Caco-2 (cell line): ENCODE measurements around the gene FAM200B. TPM values are rescaled to one million over a fixed set of nuclear protein-coding genes. Genes with fewer than 3 reads are reported as not detected.

ENCODE experiments used
- BruUV-seq: library from RNA; stranded (reverse); fragments of 400-500 nt; replicated peaks from 2 replicates; lab custom pipeline; 2021; lab: Mats Ljungman, UMichigan
- CTCF ChIA-PET: fragments of 300-600 bp; sonication (Branson Sonifier 250); formaldehyde crosslinking; loops from one replicate; lab custom pipeline; 2022; ENCODE audit warnings: antibody characterized with exemption; lab: Charles Lee
- POLR2A ChIA-PET: fragments of 300-600 bp; sonication (Branson Sonifier 250); formaldehyde crosslinking; loops from one replicate; lab custom pipeline; 2022; ENCODE audit warnings: antibody characterized with exemption; lab: Charles Lee
- DNase-seq, 2 experiments: peaks; one replicate each; pipeline versions ENCODE4 v3.0.0 to v3.0.0-alpha.2; 2020 to 2022
- H3K27me3 ChIP-seq: replicated peaks from 2 replicates; pipeline ENCODE4 v1.6.0; 2011; ENCODE audit warnings: low read length; ENCODE audit not compliant: control insufficient read depth, insufficient read depth
- H3K36me3 ChIP-seq: 2 replicates; pipeline ENCODE4 v1.5.1; 2011; ENCODE audit warnings: low read length; ENCODE audit not compliant: control insufficient read depth, insufficient read depth
- H3K4me1 ChIP-seq: fragments of 250-450 bp; sonication (Bioruptor Pico); 2 replicates; pipeline ENCODE4 v1.5.1; 2020; ENCODE audit warnings: mild to moderate bottlenecking
- H3K4me3 ChIP-seq: 2 replicates; pipeline ENCODE4 v1.5.1; 2011; ENCODE audit warnings: low read depth, mild to moderate bottlenecking, control low read depth, low read length
- H3K9me3 ChIP-seq: fragments of 250-450 bp; sonication (Bioruptor Pico); 2 replicates; pipeline ENCODE4 v1.5.1; 2020; ENCODE audit warnings: mild to moderate bottlenecking, moderate library complexity
- H3K27ac Mint-ChIP-seq: one replicate; pipeline ENCODE4 v1.8.0; 2022; ENCODE audit warnings: mixed read lengths; ENCODE audit not compliant: unreplicated experiment
- H3K27me3 Mint-ChIP-seq: one replicate; pipeline ENCODE4 v1.8.0; 2022; ENCODE audit warnings: mixed read lengths; ENCODE audit not compliant: insufficient read depth, unreplicated experiment
- H3K36me3 Mint-ChIP-seq: one replicate; pipeline ENCODE4 v1.8.0; 2022; ENCODE audit warnings: mild to moderate bottlenecking, mixed read lengths; ENCODE audit not compliant: insufficient read depth, unreplicated experiment
- H3K4me1 Mint-ChIP-seq: one replicate; pipeline ENCODE4 v1.8.0; 2022; ENCODE audit warnings: low read depth, mixed read lengths; ENCODE audit not compliant: unreplicated experiment
- H3K4me3 Mint-ChIP-seq: one replicate; pipeline ENCODE4 v1.8.0; 2022; ENCODE audit warnings: mild to moderate bottlenecking, moderate library complexity, mixed read lengths; ENCODE audit not compliant: unreplicated experiment
- H3K9me3 Mint-ChIP-seq: one replicate; pipeline ENCODE4 v1.8.0; 2022; ENCODE audit warnings: mixed read lengths; ENCODE audit not compliant: unreplicated experiment
- intact Hi-C: fragments of 100-400 bp; cut with micrococcal nuclease; formaldehyde crosslinking; loops from one replicate; pipeline ENCODE4 v1.10.0; 2022; ENCODE audit not compliant: unreplicated experiment
- total RNA-seq: library from RNA; stranded (reverse); gene quantifications from 2 replicates; pipeline ENCODE4 v1.2.3, GENCODE V29; 2022
- TF ChIP-seq, protein P1 (sequence below), 2 experiments: fragments of 200-600 bp in 1 of 2; IDR thresholded peaks; 1 replicate in 1 of 2; 2 replicates in 1 of 2; pipeline versions ENCODE4 v1.5.1 to v1.8.0; 2011 to 2022; ENCODE audit warnings: antibody characterized with exemption in 1 of 2, control low read depth in 1 of 2, inconsistent platforms in 1 of 2, low read depth in 1 of 2, low read length in 1 of 2, mild to moderate bottlenecking in 1 of 2, moderate library complexity in 1 of 2; ENCODE audit not compliant: insufficient read depth in 1 of 2, severe bottlenecking in 1 of 2, unreplicated experiment in 1 of 2

FAM200B gene
- total RNA-seq, 1 experiment from 2014 or later: 15.5 TPM

DNA sequence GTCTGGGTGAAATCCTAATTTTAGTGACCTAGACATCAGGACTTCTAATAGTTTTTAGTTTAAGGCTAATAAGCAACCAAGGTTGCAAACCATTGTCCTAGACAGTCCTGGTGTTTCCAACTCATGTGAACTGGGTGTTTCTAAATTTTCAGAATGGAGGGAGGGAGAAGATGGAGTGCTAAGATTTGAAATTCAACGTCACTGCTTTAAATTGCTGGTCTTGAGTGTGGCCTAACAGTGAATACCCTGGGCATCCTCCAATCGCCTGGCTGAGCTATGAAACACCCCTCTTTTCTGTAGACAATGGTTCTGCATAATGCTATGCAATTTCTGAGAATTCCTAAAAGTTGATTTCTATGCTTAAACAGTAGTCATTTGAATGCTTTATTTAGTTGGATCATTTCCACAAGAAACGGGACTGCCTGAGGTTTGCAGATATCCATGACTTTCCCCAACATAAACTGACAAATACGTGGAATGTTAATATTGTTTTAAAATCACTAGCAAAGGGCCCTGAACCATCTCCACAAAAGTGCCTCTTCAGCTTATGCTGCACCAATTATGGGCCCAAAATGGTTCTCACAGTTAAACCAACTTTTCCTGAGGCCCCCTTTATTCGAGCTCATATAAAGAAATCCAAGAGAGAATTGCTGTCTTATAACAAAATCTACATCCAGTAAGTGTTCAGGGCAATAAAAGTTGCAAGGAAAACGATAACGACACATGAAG is 27.6 kb upstream of the FAM200B start:
- Mint-ChIP-seq H3K4me3 (peak overlapping the region; percentile 95), H3K27ac (peak overlapping the region; percentile 99), H3K36me3 (peaks cover 23% of the 10 kb centered on the region), H3K27me3 (no peaks in the 10 kb centered on the region), H3K4me1 (peaks cover 14% of the 10 kb centered on the region), H3K9me3 (no peaks in the 10 kb centered on the region)
- TSS peak; percentile 49 for BruUV-seq
- CTCF ChIA-PET: interaction anchor here (1.1 to 2.6 kb wide), 2 partner anchors 27 to 175 kb away, joined by 3 to 13 read pairs; partner anchors contain the start of gene FAM200B
- H3K4me1 ChIP-seq: peaks cover 14% of the 10 kb centered on the region
- peak overlapping the region; percentile 65 for H3K4me3 ChIP-seq
- H3K27me3 ChIP-seq: no peaks in the 10 kb centered on the region
- H3K36me3 ChIP-seq: no peaks in the 10 kb centered on the region
- POLR2A ChIA-PET: interaction anchor here (1.0 to 1.9 kb wide), 2 partner anchors 27 to 175 kb away, joined by 3 to 7 read pairs; partner anchors contain the start of gene FAM200B
- TF ChIP-seq, protein P1, sequence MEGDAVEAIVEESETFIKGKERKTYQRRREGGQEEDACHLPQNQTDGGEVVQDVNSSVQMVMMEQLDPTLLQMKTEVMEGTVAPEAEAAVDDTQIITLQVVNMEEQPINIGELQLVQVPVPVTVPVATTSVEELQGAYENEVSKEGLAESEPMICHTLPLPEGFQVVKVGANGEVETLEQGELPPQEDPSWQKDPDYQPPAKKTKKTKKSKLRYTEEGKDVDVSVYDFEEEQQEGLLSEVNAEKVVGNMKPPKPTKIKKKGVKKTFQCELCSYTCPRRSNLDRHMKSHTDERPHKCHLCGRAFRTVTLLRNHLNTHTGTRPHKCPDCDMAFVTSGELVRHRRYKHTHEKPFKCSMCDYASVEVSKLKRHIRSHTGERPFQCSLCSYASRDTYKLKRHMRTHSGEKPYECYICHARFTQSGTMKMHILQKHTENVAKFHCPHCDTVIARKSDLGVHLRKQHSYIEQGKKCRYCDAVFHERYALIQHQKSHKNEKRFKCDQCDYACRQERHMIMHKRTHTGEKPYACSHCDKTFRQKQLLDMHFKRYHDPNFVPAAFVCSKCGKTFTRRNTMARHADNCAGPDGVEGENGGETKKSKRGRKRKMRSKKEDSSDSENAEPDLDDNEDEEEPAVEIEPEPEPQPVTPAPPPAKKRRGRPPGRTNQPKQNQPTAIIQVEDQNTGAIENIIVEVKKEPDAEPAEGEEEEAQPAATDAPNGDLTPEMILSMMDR (IDR thresholded peaks at IDR 0.05; ENCODE audit: insufficient read depth in 1 of 2, low read depth in 1 of 2, low read length in 1 of 2, severe bottlenecking in 1 of 2, unreplicated experiment in 1 of 2): no peak
- intact Hi-C loops: loop anchor here (1.0 to 10.0 kb wide), 2 partner anchors 175 to 419 kb away; no protein-coding TSS in a partner anchor
- H3K9me3 ChIP-seq: no peaks in the 10 kb centered on the region
- DNase-seq: no peak

- POLR2A ChIA-PET: interaction anchor here (1.0 to 1.9 kb wide), 2 partner anchors 27 to 175 kb away, joined by 3 to 7 read pairs; partner anchors contain the start of gene FAM200B
- peak; percentile 54 to 59 for DNase-seq
These were observed 26.9 kb upstream of the FAM200B start for GRCh38 chr4:15654593-15655222.

More at GRCh38 chr4:15654593-15655222, 26.9 kb upstream of the FAM200B start:
- Mint-ChIP-seq H3K9me3 (no peaks in the 10 kb centered on the region), H3K4me3 (peak overlapping the region; percentile 95), H3K36me3 (peaks cover 23% of the 10 kb centered on the region), H3K27me3 (no peaks in the 10 kb centered on the region), H3K27ac (peak overlapping the region; percentile 99), H3K4me1 (peaks cover 12% of the 10 kb centered on the region)
- intact Hi-C loops: loop anchor here (1.0 to 10.0 kb wide), 3 partner anchors 27 to 420 kb away; partner anchors contain the start of gene FAM200B
- CTCF ChIA-PET: interaction anchor here (1.1 to 2.6 kb wide), 2 partner anchors 27 to 175 kb away, joined by 3 to 13 read pairs; partner anchors contain the start of gene FAM200B
- TF ChIP-seq, protein P1 (IDR thresholded peaks at IDR 0.05; ENCODE audit: insufficient read depth in 1 of 2, low read depth in 1 of 2, low read length in 1 of 2, severe bottlenecking in 1 of 2, unreplicated experiment in 1 of 2): no peak
- H3K4me3 ChIP-seq: peak overlapping the region; percentile 65
- no TSS peak for BruUV-seq
- H3K4me1 ChIP-seq: peaks cover 12% of the 10 kb centered on the region
- no peaks in the 10 kb centered on the region for H3K27me3 ChIP-seq
- H3K9me3 ChIP-seq: no peaks in the 10 kb centered on the region
- no peaks in the 10 kb centered on the region for H3K36me3 ChIP-seq
